OCI-LY1 (cell line): ENCODE measurements around the gene DNAH7.

ENCODE experiments used
- CTCF ChIP-seq: fragments of 200-600 bp; sonication (generic), shearing (Covaris generic); IDR thresholded peaks from 2 replicates; pipeline ENCODE4 v1.5.1; 2017; ENCODE audit warnings: mild to moderate bottlenecking, antibody characterized with exemption, low read length, moderate library complexity, mixed read lengths
- EZH2 ChIP-seq: fragments of 200-600 bp; sonication (generic), shearing (Covaris generic); IDR thresholded peaks from 2 replicates; pipeline ENCODE4 v1.8.0; 2017; ENCODE audit warnings: borderline replicate concordance, mixed run types, mild to moderate bottlenecking, antibody characterized with exemption, low read length, moderate library complexity, mixed read lengths

DNA sequence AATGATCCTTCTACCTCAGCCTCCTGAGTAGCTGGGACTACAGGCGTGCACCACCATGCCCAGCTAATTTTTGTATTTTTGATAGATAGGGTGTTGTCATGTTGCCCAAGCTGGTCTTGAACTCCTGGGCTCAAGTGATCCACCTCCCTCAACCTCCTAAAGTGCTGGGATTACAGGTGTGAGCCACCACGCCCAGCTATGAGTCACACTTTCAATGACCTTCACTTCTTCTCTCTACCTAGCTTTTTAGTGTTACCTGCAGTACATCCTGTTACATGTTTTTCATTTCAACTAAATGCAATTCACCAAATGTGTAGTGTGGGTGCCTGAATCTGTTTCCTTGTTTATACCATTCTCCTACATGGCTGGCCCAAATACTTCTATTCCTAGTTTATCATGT is 347.6 kb downstream of the DNAH7 start:
- TF ChIP-seq CTCF (no peak), EZH2 (no peak)
